ENCODE data around the gene CWC27.
A peak's percentile ranks its signal among the peaks of the same experiment; 100 is the strongest.

CWC27 gene

GRCh38 chr5:64949331-64949730 lies 180.6 kb downstream of the CWC27 start (continued):
- TF ChIP-seq, protein P1, sequence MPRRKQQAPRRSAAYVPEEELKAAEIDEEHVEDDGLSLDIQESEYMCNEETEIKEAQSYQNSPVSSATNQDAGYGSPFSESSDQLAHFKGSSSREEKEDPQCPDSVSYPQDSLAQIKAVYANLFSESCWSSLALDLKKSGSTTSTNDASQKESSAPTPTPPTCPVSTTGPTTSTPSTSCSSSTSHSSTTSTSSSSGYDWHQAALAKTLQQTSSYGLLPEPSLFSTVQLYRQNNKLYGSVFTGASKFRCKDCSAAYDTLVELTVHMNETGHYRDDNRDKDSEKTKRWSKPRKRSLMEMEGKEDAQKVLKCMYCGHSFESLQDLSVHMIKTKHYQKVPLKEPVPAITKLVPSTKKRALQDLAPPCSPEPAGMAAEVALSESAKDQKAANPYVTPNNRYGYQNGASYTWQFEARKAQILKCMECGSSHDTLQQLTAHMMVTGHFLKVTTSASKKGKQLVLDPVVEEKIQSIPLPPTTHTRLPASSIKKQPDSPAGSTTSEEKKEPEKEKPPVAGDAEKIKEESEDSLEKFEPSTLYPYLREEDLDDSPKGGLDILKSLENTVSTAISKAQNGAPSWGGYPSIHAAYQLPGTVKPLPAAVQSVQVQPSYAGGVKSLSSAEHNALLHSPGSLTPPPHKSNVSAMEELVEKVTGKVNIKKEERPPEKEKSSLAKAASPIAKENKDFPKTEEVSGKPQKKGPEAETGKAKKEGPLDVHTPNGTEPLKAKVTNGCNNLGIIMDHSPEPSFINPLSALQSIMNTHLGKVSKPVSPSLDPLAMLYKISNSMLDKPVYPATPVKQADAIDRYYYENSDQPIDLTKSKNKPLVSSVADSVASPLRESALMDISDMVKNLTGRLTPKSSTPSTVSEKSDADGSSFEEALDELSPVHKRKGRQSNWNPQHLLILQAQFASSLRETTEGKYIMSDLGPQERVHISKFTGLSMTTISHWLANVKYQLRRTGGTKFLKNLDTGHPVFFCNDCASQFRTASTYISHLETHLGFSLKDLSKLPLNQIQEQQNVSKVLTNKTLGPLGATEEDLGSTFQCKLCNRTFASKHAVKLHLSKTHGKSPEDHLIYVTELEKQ (tag by site-specific recombination; IDR thresholded peaks at IDR 0.05; ENCODE audit: borderline replicate concordance), result peak; percentile 28; the same call in 1 of the 2 replicates
- TF ChIP-seq ZFP69B (tag by site-specific recombination; IDR thresholded peaks at IDR 0.05) (no peak), ZNF16 (tag by site-specific recombination; IDR thresholded peaks at IDR 0.05; ENCODE audit: low read depth) (no peak), ZNF211 (tag by site-specific recombination; IDR thresholded peaks at IDR 0.05; ENCODE audit: low read depth) (no peak), ZNF654 (tag by site-specific recombination; IDR thresholded peaks at IDR 0.05; ENCODE audit: low read depth) (no peak), ZNF777 (tag by site-specific recombination; IDR thresholded peaks at IDR 0.05; ENCODE audit: borderline replicate concordance) (no peak), GLI2 (tag by site-specific recombination; IDR thresholded peaks at IDR 0.05; ENCODE audit: borderline replicate concordance, low read depth) (no peak), ZNF169 (tag by site-specific recombination; IDR thresholded peaks at IDR 0.05) (no peak), ZNF23 (tag by site-specific recombination; IDR thresholded peaks at IDR 0.05; ENCODE audit: borderline replicate concordance) (no peak), HIC1 (tag by site-specific recombination; IDR thresholded peaks at IDR 0.05) (no peak), ZFP3 (tag by site-specific recombination; IDR thresholded peaks at IDR 0.05; ENCODE audit: low read depth) (no peak), ZNF132 (tag by site-specific recombination; IDR thresholded peaks at IDR 0.05; ENCODE audit: borderline replicate concordance) (no peak), ZNF529 (tag by site-specific recombination; IDR thresholded peaks at IDR 0.05; ENCODE audit: insufficient replicate concordance) (no peak), ZNF112 (tag by site-specific recombination; IDR thresholded peaks at IDR 0.05) (no peak), ZNF223 (tag by site-specific recombination; IDR thresholded peaks at IDR 0.05) (no peak), ZNF707 (tag by site-specific recombination; IDR thresholded peaks at IDR 0.05) (no peak), ZNF747 (tag by site-specific recombination; IDR thresholded peaks at IDR 0.05) (no peak), ZNF585B (tag by site-specific recombination; IDR thresholded peaks at IDR 0.05) (no peak), ZNF114 (tag by site-specific recombination; IDR thresholded peaks at IDR 0.05) (no peak), ZNF19 (tag by site-specific recombination; IDR thresholded peaks at IDR 0.05; ENCODE audit: low read depth) (no peak), ZBTB44 (tag by site-specific recombination; IDR thresholded peaks at IDR 0.05) (peak; percentile 85), ZNF202 (tag by site-specific recombination; IDR thresholded peaks at IDR 0.05; ENCODE audit: borderline replicate concordance) (no peak), ZNF26 (tag by site-specific recombination; IDR thresholded peaks at IDR 0.05) (no peak), ZNF266 (tag by site-specific recombination; IDR thresholded peaks at IDR 0.05; ENCODE audit: low read depth) (no peak), BCL11A (tag by site-specific recombination; IDR thresholded peaks at IDR 0.05; ENCODE audit: low read depth) (no peak), ZNF148 (tag by site-specific recombination; IDR thresholded peaks at IDR 0.05; ENCODE audit: borderline replicate concordance) (no peak), KLF16 (tag by site-specific recombination; IDR thresholded peaks at IDR 0.05) (no peak)
- TF ChIP-seq, protein P2, sequence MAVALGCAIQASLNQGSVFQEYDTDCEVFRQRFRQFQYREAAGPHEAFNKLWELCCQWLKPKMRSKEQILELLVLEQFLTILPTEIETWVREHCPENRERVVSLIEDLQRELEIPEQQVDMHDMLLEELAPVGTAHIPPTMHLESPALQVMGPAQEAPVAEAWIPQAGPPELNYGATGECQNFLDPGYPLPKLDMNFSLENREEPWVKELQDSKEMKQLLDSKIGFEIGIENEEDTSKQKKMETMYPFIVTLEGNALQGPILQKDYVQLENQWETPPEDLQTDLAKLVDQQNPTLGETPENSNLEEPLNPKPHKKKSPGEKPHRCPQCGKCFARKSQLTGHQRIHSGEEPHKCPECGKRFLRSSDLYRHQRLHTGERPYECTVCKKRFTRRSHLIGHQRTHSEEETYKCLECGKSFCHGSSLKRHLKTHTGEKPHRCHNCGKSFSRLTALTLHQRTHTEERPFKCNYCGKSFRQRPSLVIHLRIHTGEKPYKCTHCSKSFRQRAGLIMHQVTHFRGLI (tag by site-specific recombination; IDR thresholded peaks at IDR 0.05), result 0 out of 2 replicates have a peak, but pooled peaks have one; percentile 25
